ENCODE measurements around the gene MAP3K12. TPM values are rescaled to one million over a fixed set of nuclear protein-coding genes. Genes with fewer than 3 reads are reported as not detected.

MAP3K12 gene
- total RNA-seq, result 32.0 and 32.8 TPM in 2 replicates

GRCh38 chr12:53499266-53500141 is at the start of gene MAP3K12:
TSS of gene MAP3K12 (minus strand) at chr12:53499458. CDS start at chr12:53487391, 12,067 bp downstream.

GRCh38 chr12:53506881-53507602 is 7.8 kb upstream of the MAP3K12 start, which contains the start of gene NPFF:
TSS of gene NPFF (minus strand) at chr12:53507484. CDS start at chr12:53507474, 10 bp downstream.

GRCh38 chr12:53500776-53501614 is 1.7 kb upstream of the MAP3K12 start, which contains the start of gene TARBP2:
TSS of gene TARBP2 (plus strand) at chr12:53501283. CDS start at chr12:53501409, 126 bp downstream.

GRCh38 chr12:53451661-53452158 is 47.5 kb downstream of the MAP3K12 start, which contains the start of gene PCBP2:
TSS of gene PCBP2 (plus strand) at chr12:53452102. CDS start at chr12:53454801, 2,699 bp downstream.

GRCh38 chr12:53441040-53441833 is 58.0 kb downstream of the MAP3K12 start, which contains the start of gene PRR13:
TSS of gene PRR13 (plus strand) at chr12:53441734. CDS start at chr12:53442715, 981 bp downstream.

Other genes with a start within 250 kb of the MAP3K12 start
- 7.2 and 8.2 TPM in 2 replicates for gene ESPL1, start 231.2 kb downstream of the MAP3K12 start, total RNA-seq
- 498 and 536 TPM in 2 replicates for gene PFDN5, start 203.9 kb downstream of the MAP3K12 start, total RNA-seq
- gene MYG1, start 199.8 kb downstream of the MAP3K12 start, total RNA-seq, result 106 and 127 TPM in 2 replicates
- 75.5 and 86.8 TPM in 2 replicates for gene AAAS, start 177.8 kb downstream of the MAP3K12 start, total RNA-seq
- not detected in 2 replicates for gene SP7, start 163.1 kb downstream of the MAP3K12 start, total RNA-seq
- 42.7 and 46.1 TPM in 2 replicates for gene SP1, start 119.3 kb downstream of the MAP3K12 start, total RNA-seq
- gene AMHR2, start 75.6 kb downstream of the MAP3K12 start, total RNA-seq, result not detected in 2 replicates
- gene PRR13, start 57.7 kb downstream of the MAP3K12 start, total RNA-seq, result 109 and 110 TPM in 2 replicates
- 172 and 186 TPM in 2 replicates for gene PCBP2, start 47.4 kb downstream of the MAP3K12 start, total RNA-seq
- gene TARBP2, start 1.8 kb upstream of the MAP3K12 start, total RNA-seq, result 49.3 and 60.5 TPM in 2 replicates
- not detected in 2 replicates for gene NPFF, start 8.0 kb upstream of the MAP3K12 start, total RNA-seq
- gene ATF7, start 126.9 kb upstream of the MAP3K12 start, total RNA-seq, result 9.2 and 9.7 TPM in 2 replicates
- gene ATP5MC2, start 176.6 kb upstream of the MAP3K12 start, total RNA-seq, result 498 and 577 TPM in 2 replicates
- gene CALCOCO1, start 228.0 kb upstream of the MAP3K12 start, total RNA-seq, result 68.6 and 78.7 TPM in 2 replicates